ENCODE data around the gene EVL.

- TF ChIP-seq CTCF (conservative IDR thresholded peaks at IDR 0.05 in 1 of 2, IDR thresholded peaks at IDR 0.05 in 1 of 2; ENCODE audit: low read depth in 1 of 2, low read length in 2 of 2) (no peak), EZH2 (IDR thresholded peaks at IDR 0.05; ENCODE audit: low read length, missing control alignments) (no peak)
These were observed 108.1 kb downstream of the EVL start for GRCh38 chr14:100173353-100173752.

Data from fibroblast of lung (primary cell).